ENCODE measurements around the gene LRBA. TPM values are rescaled to one million over a fixed set of nuclear protein-coding genes. Genes with fewer than 3 reads are reported as not detected.

The LRBA gene
- polyA plus RNA-seq, 1 of the 3 experiments (the other 2 are of a cell fraction) = 11.4 TPM

DNA sequence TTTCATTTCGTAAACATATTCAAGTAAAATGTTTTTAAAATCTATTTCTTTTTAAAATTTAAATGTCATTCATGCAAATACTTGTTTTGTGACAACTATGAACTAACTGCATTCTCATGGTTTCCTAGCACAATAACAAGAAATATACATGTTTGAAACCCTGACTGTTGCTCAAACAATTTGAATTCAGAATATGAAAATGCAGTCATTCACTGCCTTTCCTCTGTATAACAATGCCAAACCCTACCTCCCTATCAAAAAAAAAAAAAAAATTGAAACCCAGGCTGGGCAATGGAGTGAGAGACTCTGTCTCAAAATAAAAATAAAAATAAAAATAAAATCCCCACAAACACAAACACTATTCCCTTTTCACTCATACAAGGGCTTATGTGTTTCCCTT, 391.0 kb downstream of the LRBA start (continued):
- TF ChIP-seq, protein P1, sequence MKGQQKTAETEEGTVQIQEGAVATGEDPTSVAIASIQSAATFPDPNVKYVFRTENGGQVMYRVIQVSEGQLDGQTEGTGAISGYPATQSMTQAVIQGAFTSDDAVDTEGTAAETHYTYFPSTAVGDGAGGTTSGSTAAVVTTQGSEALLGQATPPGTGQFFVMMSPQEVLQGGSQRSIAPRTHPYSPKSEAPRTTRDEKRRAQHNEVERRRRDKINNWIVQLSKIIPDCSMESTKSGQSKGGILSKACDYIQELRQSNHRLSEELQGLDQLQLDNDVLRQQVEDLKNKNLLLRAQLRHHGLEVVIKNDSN (IDR thresholded peaks at IDR 0.05; ENCODE audit: borderline replicate concordance, low read depth) = no peak

DNA sequence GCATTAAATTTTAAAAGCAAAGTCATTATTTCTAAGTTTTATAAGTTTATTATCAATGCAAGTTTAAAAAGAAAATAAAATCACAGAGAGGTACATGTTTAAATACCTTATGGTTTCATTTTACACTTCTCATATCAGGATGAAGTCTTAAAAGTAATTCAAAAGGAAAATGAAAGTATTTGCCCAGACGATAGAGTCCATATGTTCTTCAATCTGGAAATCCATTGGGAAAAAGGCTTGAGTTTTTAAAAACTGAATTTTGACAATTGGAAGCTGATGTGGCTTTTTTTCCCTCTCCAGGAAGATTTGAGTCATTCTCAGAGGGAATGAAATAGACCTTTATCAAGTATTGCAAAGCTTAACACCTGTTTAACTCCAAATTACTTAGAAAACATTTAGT, 396.0 kb downstream of the LRBA start:
- H3K9ac ChIP-seq = no peak overlapping the region
- TF ChIP-seq, protein P2, sequence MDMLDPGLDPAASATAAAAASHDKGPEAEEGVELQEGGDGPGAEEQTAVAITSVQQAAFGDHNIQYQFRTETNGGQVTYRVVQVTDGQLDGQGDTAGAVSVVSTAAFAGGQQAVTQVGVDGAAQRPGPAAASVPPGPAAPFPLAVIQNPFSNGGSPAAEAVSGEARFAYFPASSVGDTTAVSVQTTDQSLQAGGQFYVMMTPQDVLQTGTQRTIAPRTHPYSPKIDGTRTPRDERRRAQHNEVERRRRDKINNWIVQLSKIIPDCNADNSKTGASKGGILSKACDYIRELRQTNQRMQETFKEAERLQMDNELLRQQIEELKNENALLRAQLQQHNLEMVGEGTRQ (IDR thresholded peaks at IDR 0.05; ENCODE audit: borderline replicate concordance, low read depth, low read length) = no peak
- no peak for TF ChIP-seq GATA2 (CRISPR knock-in tag; IDR thresholded peaks at IDR 0.05)
- no peak for TF ChIP-seq ELF1 (IDR thresholded peaks at IDR 0.05)
- no peak for TF ChIP-seq RAD21 (IDR thresholded peaks at IDR 0.05; ENCODE audit: low read length)
- POLR2A ChIA-PET = no interaction called here
- no peak overlapping the region for H2AFZ ChIP-seq (ENCODE audit: low read depth)
- no peaks in the 10 kb centered on the region for H3K9me3 ChIP-seq
- H3K4me1 ChIP-seq (ENCODE audit: control insufficient read depth in 1 of 2, insufficient read depth in 2 of 2, low read depth in 1 of 2, low read length in 1 of 2) = no peaks in the 10 kb centered on the region
- no peaks in the 10 kb centered on the region for H3F3A ChIP-seq (replicated peaks; ENCODE audit: insufficient read depth)
- no peak for DNase-seq
- no peaks in the 10 kb centered on the region for H3K79me2 ChIP-seq (ENCODE audit: insufficient read depth)
- no peak overlapping the region for H3K4me3 ChIP-seq (ENCODE audit: low read depth in 2 of 2, low read length in 1 of 2)
- no peak overlapping the region for H3K4me2 ChIP-seq
- no peaks in the 10 kb centered on the region for H3K36me3 ChIP-seq (replicated peaks in 1 of 2; ENCODE audit: control insufficient read depth in 1 of 2, insufficient read depth in 2 of 2, low read length in 1 of 2)
- no peaks in the 10 kb centered on the region for H4K20me1 ChIP-seq (ENCODE audit: insufficient read depth)
- no peak overlapping the region for H3K27ac ChIP-seq (ENCODE audit: low read depth in 2 of 2, low read length in 1 of 2)
- CTCF ChIA-PET = no interaction called here
- no peaks in the 10 kb centered on the region for H3K27me3 ChIP-seq (ENCODE audit: insufficient read depth)
- WGBS (ENCODE audit: low lambda C conversion rate) = 75% methylated on average over 1 of the region's 1 CpG
- H3K9me2 ChIP-seq = no peaks in the 10 kb centered on the region

DNA sequence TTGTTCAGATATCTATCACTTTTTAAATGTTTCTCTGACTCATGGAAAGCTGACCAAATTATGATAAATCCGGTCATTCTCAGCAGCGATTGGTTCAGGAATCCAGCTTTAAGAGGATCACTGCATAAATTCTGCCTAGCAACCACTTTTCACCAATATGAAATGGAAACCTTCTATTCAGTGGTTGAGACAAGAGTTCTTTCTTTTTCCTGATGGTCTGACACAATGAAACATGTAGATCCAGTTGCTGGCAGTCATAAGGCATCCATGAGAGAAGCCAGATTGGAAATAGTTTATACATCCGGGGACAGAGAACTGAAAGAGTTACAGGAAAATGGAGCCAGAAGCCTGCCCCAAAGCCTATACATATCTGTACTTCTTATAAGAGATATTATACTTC, 406.0 kb downstream of the LRBA start:
- no peaks in the 10 kb centered on the region for H3K9me3 ChIP-seq
- no peaks in the 10 kb centered on the region for H3K36me3 ChIP-seq (replicated peaks in 1 of 2; ENCODE audit: control insufficient read depth in 1 of 2, insufficient read depth in 2 of 2, low read length in 1 of 2)
- H2AFZ ChIP-seq (ENCODE audit: low read depth) = no peak overlapping the region
- H3K79me2 ChIP-seq (ENCODE audit: insufficient read depth) = no peaks in the 10 kb centered on the region
- no peaks in the 10 kb centered on the region for H4K20me1 ChIP-seq (ENCODE audit: insufficient read depth)
- H3F3A ChIP-seq (replicated peaks; ENCODE audit: insufficient read depth) = no peaks in the 10 kb centered on the region
- POLR2A ChIA-PET = no interaction called here
- 97% methylated on average over 3 of the region's 3 CpGs for WGBS (ENCODE audit: low lambda C conversion rate)
- H3K9me2 ChIP-seq = no peaks in the 10 kb centered on the region
- CTCF ChIA-PET = interaction anchor here (0.9 to 1.4 kb wide), 3 partner anchors 15 to 311 kb away, joined by 3 to 4 read pairs (median 3); no protein-coding TSS in a partner anchor
- no peaks in the 10 kb centered on the region for H3K27me3 ChIP-seq (ENCODE audit: insufficient read depth)
- no peak overlapping the region for H3K9ac ChIP-seq
- no peak overlapping the region for H3K4me2 ChIP-seq
- no peak for DNase-seq
- H3K4me1 ChIP-seq (ENCODE audit: control insufficient read depth in 1 of 2, insufficient read depth in 2 of 2, low read depth in 1 of 2, low read length in 1 of 2) = no peaks in the 10 kb centered on the region
- no peak overlapping the region for H3K4me3 ChIP-seq (ENCODE audit: low read depth in 2 of 2, low read length in 1 of 2)
- H3K27ac ChIP-seq (ENCODE audit: low read depth in 2 of 2, low read length in 1 of 2) = no peak overlapping the region
- TF ChIP-seq GABPA (IDR thresholded peaks at IDR 0.05; ENCODE audit: low read depth) (no peak), RFX5 (IDR thresholded peaks at IDR 0.05; ENCODE audit: low read length) (0 out of 2 replicates have a peak, but pooled peaks have one; percentile 32)

DNA sequence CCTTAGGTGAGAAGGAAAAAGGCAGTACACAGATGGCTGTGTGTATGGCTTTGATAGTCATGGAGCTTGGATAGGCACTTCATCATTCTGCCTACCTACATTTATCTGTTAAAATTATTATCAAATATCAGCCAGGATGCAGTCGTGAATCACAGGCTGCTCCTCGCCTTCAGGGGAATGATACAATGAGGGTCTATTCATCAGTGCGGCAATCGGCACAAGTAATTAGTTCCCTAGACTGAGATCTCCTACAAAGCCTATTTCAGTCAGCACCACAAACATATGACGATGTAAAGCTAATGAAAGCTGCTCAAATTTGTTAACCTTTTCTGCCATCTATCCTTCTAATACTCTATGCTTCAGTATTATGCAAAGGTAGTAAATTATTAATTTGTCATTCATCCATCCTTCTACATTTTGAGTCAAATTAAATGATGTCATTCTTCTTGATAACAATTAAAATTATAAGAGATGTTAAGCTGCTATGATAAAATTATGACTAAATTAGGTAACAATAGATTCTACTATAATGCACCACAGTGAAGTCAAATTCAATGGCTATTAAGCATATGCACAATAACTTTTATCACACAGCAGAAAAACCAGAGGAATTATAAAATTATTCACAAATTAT, 414.2 kb downstream of the LRBA start:
- Histone ChIP-seq H2AFZ (ENCODE audit: low read depth) (no peak overlapping the region), H4K20me1 (ENCODE audit: insufficient read depth) (no peaks in the 10 kb centered on the region), H3K9me2 (no peaks in the 10 kb centered on the region; the same call in 1 of the 2 replicates), H3F3A (replicated peaks; ENCODE audit: insufficient read depth) (no peaks in the 10 kb centered on the region), H3K27me3 (ENCODE audit: insufficient read depth) (no peaks in the 10 kb centered on the region), H3K36me3 (replicated peaks in 1 of 2; ENCODE audit: control insufficient read depth in 1 of 2, insufficient read depth in 2 of 2, low read length in 1 of 2) (no peaks in the 10 kb centered on the region), H3K9me3 (no peaks in the 10 kb centered on the region), H3K4me2 (no peak overlapping the region), H3K4me3 (ENCODE audit: low read depth in 2 of 2, low read length in 1 of 2) (no peak overlapping the region), H3K9ac (no peak overlapping the region), H3K27ac (ENCODE audit: low read depth in 2 of 2, low read length in 1 of 2) (no peak overlapping the region), H3K4me1 (ENCODE audit: control insufficient read depth in 1 of 2, insufficient read depth in 2 of 2, low read depth in 1 of 2, low read length in 1 of 2) (peaks cover 0 to 9% of the 10 kb centered on the region in 2 experiments; a peak in 2 of 4 replicates), H3K79me2 (ENCODE audit: insufficient read depth) (no peaks in the 10 kb centered on the region)
- POLR2A ChIA-PET = no interaction called here
- WGBS (ENCODE audit: low lambda C conversion rate) = 93% methylated on average over 5 of the region's 5 CpGs
- TF ChIP-seq RXRA (IDR thresholded peaks at IDR 0.05; ENCODE audit: borderline replicate concordance, low read depth) (no peak), FOXJ3 (CRISPR knock-in tag; IDR thresholded peaks at IDR 0.05) (no peak), GATA2 (CRISPR knock-in tag; IDR thresholded peaks at IDR 0.05) (0 out of 2 replicates have a peak, but pooled peaks have one; percentile 32)
- DNase-seq = no peak
- CTCF ChIA-PET = interaction anchor here (0.8 to 1.5 kb wide), 2 partner anchors 12 to 498 kb away, joined by 3 read pairs; no protein-coding TSS in a partner anchor

Data from SK-N-SH (cell line).